CD14-positive monocyte (primary cell): ENCODE measurements around the gene TCF25. TPM values are rescaled to one million over a fixed set of nuclear protein-coding genes. Genes with fewer than 3 reads are reported as not detected.

Experiments
- DNase-seq, 3 donors: peaks; one replicate each; pipeline ENCODE4 v3.0.0-alpha.2; 2011 to 2022
- H2AFZ ChIP-seq: 2 replicates; pipeline ENCODE4 v1.6.0; 2012; ENCODE audit warnings: mild to moderate bottlenecking, low read depth, low read length, inconsistent platforms; ENCODE audit not compliant: insufficient read depth, poor library complexity, severe bottlenecking
- H3K27ac ChIP-seq, 2 donors: 1 replicate in 1 of 2; 2 replicates in 1 of 2; pipeline ENCODE4 v1.5.1; 2012 to 2013; ENCODE audit warnings: low read length in 2 of 2, control low read depth in 1 of 2, inconsistent platforms in 1 of 2, low read depth in 1 of 2, mild to moderate bottlenecking in 1 of 2
- H3K27me3 ChIP-seq, 2 donors: one replicate each; pipeline versions ENCODE4 v1.6.0 to v1.6.1; 2011 to 2013; ENCODE audit warnings: low read length in 2 of 2; ENCODE audit not compliant: control insufficient read depth in 2 of 2, insufficient read depth in 2 of 2
- H3K36me3 ChIP-seq, 2 donors: replicated peaks in 1 of 2; 1 replicate in 1 of 2; 2 replicates in 1 of 2; pipeline versions ENCODE4 v1.5.1 to v1.6.1; 2012 to 2013; ENCODE audit warnings: low read length in 2 of 2, control low read depth in 1 of 2, inconsistent platforms in 1 of 2, mild to moderate bottlenecking in 1 of 2; ENCODE audit not compliant: insufficient read depth in 2 of 2, control insufficient read depth in 1 of 2
- H3K4me1 ChIP-seq, 2 donors: 1 replicate in 1 of 2; 2 replicates in 1 of 2; pipeline versions ENCODE4 v1.5.1 to v1.6.1; 2012 to 2013; ENCODE audit warnings: low read length in 2 of 2, control low read depth in 1 of 2, inconsistent platforms in 1 of 2, mild to moderate bottlenecking in 1 of 2, moderate library complexity in 1 of 2; ENCODE audit not compliant: insufficient read depth in 2 of 2, control insufficient read depth in 1 of 2
- H3K4me2 ChIP-seq: replicated peaks from 2 replicates; pipeline ENCODE3; 2012; ENCODE audit warnings: low read length, moderate library complexity, mild to moderate bottlenecking; ENCODE audit not compliant: poor library complexity, severe bottlenecking; ENCODE audit errors: extremely low read depth
- H3K4me3 ChIP-seq, 3 experiments: fragments of 200-600 bp in 1 of 3; sonication (generic) in 1 of 3; replicated peaks in 1 of 3; 1 replicate in 2 of 3; 2 replicates in 1 of 3; pipeline ENCODE4 v1.5.1; 2011 to 2013; ENCODE audit warnings: low read length in 3 of 3, mild to moderate bottlenecking in 3 of 3, control low read depth in 2 of 3, low read depth in 2 of 3, inconsistent platforms in 1 of 3, moderate library complexity in 1 of 3
- H3K79me2 ChIP-seq: 2 replicates; pipeline ENCODE4 v1.6.0; 2012; ENCODE audit warnings: mild to moderate bottlenecking, control low read depth, inconsistent platforms, low read length, moderate library complexity; ENCODE audit not compliant: insufficient read depth
- H3K9ac ChIP-seq: 2 replicates; pipeline ENCODE4 v1.6.0; 2017; ENCODE audit warnings: low read length, mild to moderate bottlenecking; ENCODE audit not compliant: insufficient read depth, poor library complexity, severe bottlenecking
- H3K9me3 ChIP-seq, 2 donors: replicated peaks in 1 of 2; 1 replicate in 1 of 2; 2 replicates in 1 of 2; pipeline versions ENCODE4 v1.5.1 to v1.6.1; 2012 to 2013; ENCODE audit warnings: low read length in 2 of 2, control low read depth in 1 of 2; ENCODE audit not compliant: control insufficient read depth in 1 of 2, insufficient read depth in 1 of 2
- H4K20me1 ChIP-seq: 2 replicates; pipeline ENCODE4 v1.6.0; 2012; ENCODE audit warnings: mild to moderate bottlenecking, low read length, control low read depth, moderate library complexity; ENCODE audit not compliant: insufficient read depth
- H3K27ac Mint-ChIP-seq, 7 donors: one replicate each; pipeline ENCODE4 v1.8.0; 2020; ENCODE audit warnings: mild to moderate bottlenecking in 7 of 7, mixed read lengths in 7 of 7, moderate library complexity in 6 of 7, inconsistent platforms in 2 of 7
- H3K27me3 Mint-ChIP-seq, 3 donors: one replicate each; pipeline ENCODE4 v1.8.0; 2021 to 2022; ENCODE audit warnings: low read depth in 3 of 3, mild to moderate bottlenecking in 3 of 3, mixed read lengths in 3 of 3, moderate library complexity in 3 of 3, inconsistent platforms in 1 of 3
- H3K36me3 Mint-ChIP-seq, 2 donors: one replicate each; pipeline ENCODE4 v1.8.0; 2020; ENCODE audit warnings: mixed read lengths in 2 of 2, inconsistent platforms in 1 of 2, mild to moderate bottlenecking in 1 of 2
- H3K4me1 Mint-ChIP-seq: one replicate; pipeline ENCODE4 v1.8.0; 2020; ENCODE audit warnings: mild to moderate bottlenecking, mixed read lengths
- H3K4me3 Mint-ChIP-seq, 2 donors: one replicate each; pipeline ENCODE4 v1.8.0; 2020; ENCODE audit warnings: mild to moderate bottlenecking in 2 of 2, mixed read lengths in 2 of 2, moderate library complexity in 1 of 2
- H3K9me3 Mint-ChIP-seq, 7 donors: one replicate each; pipeline ENCODE4 v1.8.0; 2020 to 2022; ENCODE audit warnings: mixed read lengths in 7 of 7, mild to moderate bottlenecking in 6 of 7, moderate library complexity in 6 of 7, inconsistent platforms in 2 of 7
- WGBS: methylation state at CpG from one replicate; pipeline ENCODE4 v1.1.5; 2013; ENCODE audit warnings: missing lambda C conversion rate; ENCODE audit not compliant: insufficient coverage; 5-methylcytosine and 5-hydroxymethylcytosine counted together
- intact Hi-C, 2 donors: fragments of 100-400 bp; cut with micrococcal nuclease; formaldehyde crosslinking; loops; one replicate each; pipeline versions ENCODE4 v1.15.0 to v1.15.1; 2023
- polyA plus RNA-seq, 3 donors: library from polyadenylated mRNA; depleted of rRNA in 1 of 3; unstranded in 2 of 3; stranded (reverse) in 1 of 3; fragments of 300-500 nt in 2 of 3; fragments of >200 nt in 1 of 3; fragmentation: Illumina TruSeq in 2 of 3; gene quantifications; 1 replicate in 2 of 3; 2 replicates in 1 of 3; pipeline ENCODE4 v1.2.3, GENCODE V29; 2012 to 2021
- TF ChIP-seq, protein P1 (sequence below): fragments of 200-600 bp; IDR thresholded peaks from one replicate; pipeline ENCODE4 v1.8.0; 2022; ENCODE audit warnings: antibody characterized with exemption, mild to moderate bottlenecking

The TCF25 gene
- polyA plus RNA-seq, 3 donors: 98.0 to 231 (median 114) TPM

DNA sequence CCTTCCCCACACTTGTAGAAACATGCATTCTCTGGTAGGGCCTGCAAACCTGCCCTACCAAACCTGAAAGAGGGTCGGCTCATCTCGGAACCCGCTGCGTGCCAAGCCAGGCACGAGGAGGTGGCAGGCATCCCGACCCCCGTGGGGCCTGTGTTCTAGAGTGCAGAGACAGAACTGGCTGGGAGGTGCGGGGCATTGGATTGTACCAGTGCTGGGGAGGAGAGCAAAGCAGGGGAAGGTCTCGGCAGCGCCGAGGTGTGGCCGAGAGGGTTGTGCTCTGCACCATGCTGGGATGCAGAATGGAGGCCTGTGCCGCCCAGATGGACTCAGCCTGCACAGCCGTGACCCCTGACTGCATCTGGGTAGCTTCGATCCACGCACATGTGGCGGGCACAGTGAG is 27.5 kb downstream of the TCF25 start:
- 97% methylated on average over 14 of the region's 17 CpGs for WGBS
- Mint-ChIP-seq H3K36me3 (peaks cover 63 to 89% of the 10 kb centered on the region in 2 donors), H3K27me3 (no peaks in the 10 kb centered on the region), H3K9me3 (peaks cover 0 to 2% (median 0%) of the 10 kb centered on the region in 7 donors), H3K27ac (no peak overlapping the region), H3K4me3 (no peak overlapping the region), H3K4me1 (no peaks in the 10 kb centered on the region)
- Histone ChIP-seq H3K27me3 (no peaks in the 10 kb centered on the region), H3K4me1 (no peaks in the 10 kb centered on the region), H4K20me1 (peaks cover 77% of the 10 kb centered on the region), H3K79me2 (no peaks in the 10 kb centered on the region), H3K4me2 (no peak overlapping the region), H3K9ac (no peak overlapping the region), H3K4me3 (no peak overlapping the region), H3K9me3 (peaks cover 0 to 2% of the 10 kb centered on the region in 2 donors), H2AFZ (no peak overlapping the region), H3K36me3 (peaks cover 80 to 88% of the 10 kb centered on the region in 2 donors), H3K27ac (no peak overlapping the region)
- TF ChIP-seq, protein P1, sequence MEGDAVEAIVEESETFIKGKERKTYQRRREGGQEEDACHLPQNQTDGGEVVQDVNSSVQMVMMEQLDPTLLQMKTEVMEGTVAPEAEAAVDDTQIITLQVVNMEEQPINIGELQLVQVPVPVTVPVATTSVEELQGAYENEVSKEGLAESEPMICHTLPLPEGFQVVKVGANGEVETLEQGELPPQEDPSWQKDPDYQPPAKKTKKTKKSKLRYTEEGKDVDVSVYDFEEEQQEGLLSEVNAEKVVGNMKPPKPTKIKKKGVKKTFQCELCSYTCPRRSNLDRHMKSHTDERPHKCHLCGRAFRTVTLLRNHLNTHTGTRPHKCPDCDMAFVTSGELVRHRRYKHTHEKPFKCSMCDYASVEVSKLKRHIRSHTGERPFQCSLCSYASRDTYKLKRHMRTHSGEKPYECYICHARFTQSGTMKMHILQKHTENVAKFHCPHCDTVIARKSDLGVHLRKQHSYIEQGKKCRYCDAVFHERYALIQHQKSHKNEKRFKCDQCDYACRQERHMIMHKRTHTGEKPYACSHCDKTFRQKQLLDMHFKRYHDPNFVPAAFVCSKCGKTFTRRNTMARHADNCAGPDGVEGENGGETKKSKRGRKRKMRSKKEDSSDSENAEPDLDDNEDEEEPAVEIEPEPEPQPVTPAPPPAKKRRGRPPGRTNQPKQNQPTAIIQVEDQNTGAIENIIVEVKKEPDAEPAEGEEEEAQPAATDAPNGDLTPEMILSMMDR: no peak
- intact Hi-C loops: no loop called here
- no peak for DNase-seq

DNA sequence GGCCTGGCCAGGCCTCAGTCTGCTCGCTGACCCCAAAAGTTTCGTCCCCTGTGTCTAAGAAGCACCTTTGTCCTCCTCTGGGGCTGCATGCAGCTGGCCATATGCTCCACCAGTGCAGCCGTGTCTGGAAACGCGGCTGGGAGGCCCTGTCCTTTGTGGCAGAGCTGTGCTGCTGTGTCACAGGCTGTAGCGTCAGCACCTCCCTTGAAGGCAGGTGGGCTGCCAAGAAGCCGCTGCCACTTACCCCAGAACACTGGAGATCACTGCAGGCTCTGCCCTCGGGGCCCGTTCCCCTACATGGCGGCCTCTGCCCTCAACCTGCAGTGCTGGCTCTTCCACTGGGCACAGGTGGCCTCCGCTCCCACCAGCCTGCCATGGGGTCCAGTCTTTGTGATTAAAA is 29.6 kb downstream of the TCF25 start:
- Histone ChIP-seq H3K9me3 (peaks cover 0 to 13% of the 10 kb centered on the region in 2 donors), H3K27me3 (no peaks in the 10 kb centered on the region), H3K4me1 (no peaks in the 10 kb centered on the region), H3K9ac (no peak overlapping the region), H3K4me2 (no peak overlapping the region), H2AFZ (no peak overlapping the region), H3K36me3 (peaks cover 77 to 82% of the 10 kb centered on the region in 2 donors), H3K4me3 (no peak overlapping the region), H4K20me1 (peaks cover 74% of the 10 kb centered on the region), H3K27ac (no peak overlapping the region), H3K79me2 (no peaks in the 10 kb centered on the region)
- Mint-ChIP-seq H3K27ac (no peak overlapping the region), H3K4me3 (no peak overlapping the region), H3K36me3 (peaks cover 62 to 83% of the 10 kb centered on the region in 2 donors), H3K9me3 (peaks cover 0 to 10% (median 3%) of the 10 kb centered on the region in 7 donors), H3K4me1 (no peaks in the 10 kb centered on the region), H3K27me3 (no peaks in the 10 kb centered on the region)
- intact Hi-C loops: no loop called here
- 98% methylated on average over 11 of the region's 11 CpGs for WGBS
- TF ChIP-seq, protein P1: no peak
- DNase-seq: no peak
